Right lobe of liver (tissue), 6 donors: Measurements from ENCODE around the gene GPRIN3. TPM values are rescaled to one million over a fixed set of nuclear protein-coding genes. Genes with fewer than 3 reads are reported as not detected.

Source experiments
- ATAC-seq, 4 donors: fragments of 200-7000 bp; cut with Tn5 transposase; one replicate each; pipeline ENCODE4 v1.9.1; 2020; ENCODE audit warnings: mild to moderate bottlenecking in 4 of 4, moderate library complexity in 4 of 4
- DNase-seq, 3 donors: peaks; one replicate each; pipeline ENCODE4 v3.0.0-alpha.2; 2020
- H3K27ac ChIP-seq, 3 donors: fragments of 200-600 bp; one replicate each; pipeline ENCODE4 v1.8.0; 2022
- H3K27me3 ChIP-seq, 2 donors: fragments of 200-600 bp; one replicate each; pipeline ENCODE4 v1.8.0; 2022
- H3K36me3 ChIP-seq, 4 donors: fragments of 200-600 bp; sonication (generic) in 1 of 4; one replicate each; pipeline versions ENCODE4 v1.5.1 to v1.8.0; 2017 to 2022; ENCODE audit warnings: control low read depth in 1 of 4
- H3K4me1 ChIP-seq, 4 donors: fragments of 200-600 bp; sonication (generic) in 1 of 4; one replicate each; pipeline versions ENCODE4 v1.5.1 to v1.8.0; 2017 to 2022; ENCODE audit warnings: control low read depth in 1 of 4
- H3K4me3 ChIP-seq, 3 donors: fragments of 200-600 bp; one replicate each; pipeline ENCODE4 v1.8.0; 2022
- H3K9me3 ChIP-seq, 4 donors: fragments of 200-600 bp; sonication (generic) in 1 of 4; one replicate each; pipeline versions ENCODE4 v1.5.1 to v1.8.0; 2017 to 2022; ENCODE audit warnings: control low read depth in 1 of 4
- POLR2A ChIP-seq: fragments of 450-650 bp; IDR thresholded peaks from one replicate; pipeline ENCODE4 v1.6.1; 2017; ENCODE audit warnings: antibody characterized with exemption, mild to moderate bottlenecking
- WGBS: methylation state at CpG from one replicate; pipeline ENCODE4 v1.1.6; 2018; ENCODE audit warnings: low coverage, low lambda C conversion rate; ENCODE audit not compliant: insufficient coverage; ENCODE audit errors: missing lambda C conversion rate; 5-methylcytosine and 5-hydroxymethylcytosine counted together
- intact Hi-C, 2 donors: fragments of 100-400 bp; cut with DNase I; formaldehyde crosslinking; loops; one replicate each; pipeline versions ENCODE4 v1.11.2 to v1.14.1; 2022
- total RNA-seq, 6 experiments: library from RNA; depleted of rRNA in 2 of 6; stranded (reverse); fragments of >200 nt in 2 of 6; fragmentation: NEBNext Ultra II Directional in 3 of 6; extraction: Animal tissue kit (Norgen Biotek cat#: 25700) in 3 of 6; gene quantifications; one replicate each; pipeline versions ENCODE4 v1.1.0 to v1.2.4, GENCODE V29; 2016 to 2023
- TF ChIP-seq, protein P1 (sequence below), 4 donors: fragments of 200-600 bp in 3 of 4; fragments of 450-650 bp in 1 of 4; IDR thresholded peaks; one replicate each; pipeline versions ENCODE4 v1.5.1 to v1.8.0; 2016 to 2022; ENCODE audit warnings: antibody characterized with exemption in 4 of 4, mild to moderate bottlenecking in 2 of 4
- donor health status: DM: no; HTN: yes; CAD: no.
- donor health status: DM: no; HTN: no; CAD: no.
- donor health status: DM: no; HTN: no; CAD: no.
- donor health status: DM: no; HTN: yes; CAD: no.
- donor health status: DM: no; HTN: yes; CAD: no.

GPRIN3 gene
- total RNA-seq, 6 experiments from 2014 or later, result 0.29 to 7.9 (median 3.9) TPM

DNA sequence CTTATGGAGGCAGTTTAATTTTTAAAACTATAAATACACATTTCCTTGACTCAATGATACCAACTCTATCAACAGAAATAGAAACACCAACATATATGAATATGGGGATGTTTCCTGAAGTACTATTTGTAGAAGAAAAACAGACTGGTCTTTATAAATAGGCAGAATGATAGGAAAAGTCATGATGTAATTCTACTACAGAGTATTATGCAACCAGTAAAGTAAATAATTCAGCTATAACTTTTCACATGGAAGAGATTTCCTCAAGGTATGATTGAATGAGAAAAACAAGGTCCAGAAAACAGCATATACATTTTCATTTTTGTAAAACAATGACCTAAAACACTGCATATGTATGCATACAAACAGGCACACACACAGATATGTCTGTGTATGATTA lies 56.2 kb downstream of the GPRIN3 start:
- Histone ChIP-seq H3K4me1 (peaks cover 0 to 6% (median 0%) of the 10 kb centered on the region in 4 donors), H3K27ac (no peak overlapping the region), H3K27me3 (no peaks in the 10 kb centered on the region), H3K4me3 (no peak overlapping the region), H3K9me3 (no peaks in the 10 kb centered on the region), H3K36me3 (no peaks in the 10 kb centered on the region)
- TF ChIP-seq, protein P1, sequence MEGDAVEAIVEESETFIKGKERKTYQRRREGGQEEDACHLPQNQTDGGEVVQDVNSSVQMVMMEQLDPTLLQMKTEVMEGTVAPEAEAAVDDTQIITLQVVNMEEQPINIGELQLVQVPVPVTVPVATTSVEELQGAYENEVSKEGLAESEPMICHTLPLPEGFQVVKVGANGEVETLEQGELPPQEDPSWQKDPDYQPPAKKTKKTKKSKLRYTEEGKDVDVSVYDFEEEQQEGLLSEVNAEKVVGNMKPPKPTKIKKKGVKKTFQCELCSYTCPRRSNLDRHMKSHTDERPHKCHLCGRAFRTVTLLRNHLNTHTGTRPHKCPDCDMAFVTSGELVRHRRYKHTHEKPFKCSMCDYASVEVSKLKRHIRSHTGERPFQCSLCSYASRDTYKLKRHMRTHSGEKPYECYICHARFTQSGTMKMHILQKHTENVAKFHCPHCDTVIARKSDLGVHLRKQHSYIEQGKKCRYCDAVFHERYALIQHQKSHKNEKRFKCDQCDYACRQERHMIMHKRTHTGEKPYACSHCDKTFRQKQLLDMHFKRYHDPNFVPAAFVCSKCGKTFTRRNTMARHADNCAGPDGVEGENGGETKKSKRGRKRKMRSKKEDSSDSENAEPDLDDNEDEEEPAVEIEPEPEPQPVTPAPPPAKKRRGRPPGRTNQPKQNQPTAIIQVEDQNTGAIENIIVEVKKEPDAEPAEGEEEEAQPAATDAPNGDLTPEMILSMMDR (IDR thresholded peaks at IDR 0.05), result no peak
- TF ChIP-seq POLR2A, result no peak
- DNase-seq, result no peak
- peak in 3 of 4 donors; percentile 46 to 55 (median 49) for ATAC-seq
- intact Hi-C loops, result loop anchor here in 1 of 2 donors (10.0 kb wide), 1 partner anchor 183 kb away; no protein-coding TSS in a partner anchor

DNA sequence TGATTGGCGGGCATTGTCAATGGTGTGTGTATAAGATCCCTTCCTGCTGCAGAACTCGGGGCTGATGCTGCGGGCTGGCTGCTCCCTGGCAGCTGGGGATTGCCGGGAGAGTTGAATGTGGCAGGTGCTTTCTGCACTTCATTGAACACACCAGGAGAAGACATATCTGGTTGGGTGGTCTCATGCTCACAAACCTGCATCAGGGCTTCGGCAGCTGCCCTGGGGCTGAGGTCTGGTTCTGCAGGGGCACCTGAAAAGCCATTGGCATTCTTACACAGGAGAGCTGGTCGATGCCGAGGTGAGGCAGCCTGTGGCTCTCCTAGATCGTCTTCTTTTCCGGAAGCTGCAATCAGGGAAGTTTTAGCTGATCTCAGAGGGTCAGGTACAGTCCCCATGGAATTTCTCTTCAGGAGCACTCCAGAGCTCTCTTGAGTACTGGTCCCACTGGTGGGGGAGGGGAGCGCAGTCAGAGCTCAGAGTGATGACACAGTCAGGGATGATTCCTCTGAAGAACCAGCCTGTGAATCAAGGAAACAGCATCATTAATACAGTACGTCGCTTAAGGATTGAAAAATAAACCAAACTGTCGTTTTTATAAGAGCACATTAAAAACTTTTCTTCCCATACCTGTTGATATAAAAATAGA lies 57.8 kb downstream of the GPRIN3 start:
- H3K27ac ChIP-seq, result no peak overlapping the region
- no peaks in the 10 kb centered on the region for H3K36me3 ChIP-seq
- peaks cover 0 to 6% (median 0%) of the 10 kb centered on the region in 4 donors for H3K4me1 ChIP-seq
- no peak for ATAC-seq
- intact Hi-C loops, result loop anchor here in 1 of 2 donors (10.0 kb wide), 1 partner anchor 185 kb away; no protein-coding TSS in a partner anchor
- TF ChIP-seq, protein P1 (IDR thresholded peaks at IDR 0.05), result no peak
- no peak for TF ChIP-seq POLR2A
- H3K9me3 ChIP-seq, result no peaks in the 10 kb centered on the region
- no peak overlapping the region for H3K4me3 ChIP-seq
- 82% methylated on average over 5 of the region's 13 CpGs for WGBS
- no peaks in the 10 kb centered on the region for H3K27me3 ChIP-seq
- no peak for DNase-seq

DNA sequence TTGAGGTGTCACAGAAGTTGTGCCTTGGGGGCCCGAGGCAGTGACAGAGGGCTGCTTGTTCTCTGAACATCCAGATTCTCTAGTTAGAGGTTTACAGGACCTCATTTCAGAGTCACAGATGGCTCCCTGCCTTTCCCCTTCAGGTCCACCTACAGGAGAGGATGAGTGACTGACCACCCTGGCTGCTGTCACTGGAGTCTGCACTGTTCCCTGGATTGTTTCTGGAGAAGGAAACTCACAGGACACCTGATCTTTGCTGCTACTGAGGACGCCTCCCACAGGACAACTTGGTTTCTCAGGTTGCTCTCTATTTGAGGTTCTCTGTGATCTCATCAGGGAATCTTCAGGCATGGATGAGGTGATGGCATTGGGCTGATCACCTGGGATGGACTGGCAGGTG lies 58.3 kb downstream of the GPRIN3 start:
- ATAC-seq (no peak), DNase-seq (no peak)
- no peaks in the 10 kb centered on the region for H3K36me3 ChIP-seq
- TF ChIP-seq, protein P1 (IDR thresholded peaks at IDR 0.05), result no peak
- no peak for TF ChIP-seq POLR2A
- no peak overlapping the region for H3K4me3 ChIP-seq
- intact Hi-C loops, result no loop called here
- no peaks in the 10 kb centered on the region for H3K27me3 ChIP-seq
- 83% methylated on average over 1 of the region's 2 CpGs for WGBS
- H3K27ac ChIP-seq, result no peak overlapping the region
- H3K9me3 ChIP-seq, result no peaks in the 10 kb centered on the region
- peaks cover 0 to 6% (median 0%) of the 10 kb centered on the region in 4 donors for H3K4me1 ChIP-seq

DNA sequence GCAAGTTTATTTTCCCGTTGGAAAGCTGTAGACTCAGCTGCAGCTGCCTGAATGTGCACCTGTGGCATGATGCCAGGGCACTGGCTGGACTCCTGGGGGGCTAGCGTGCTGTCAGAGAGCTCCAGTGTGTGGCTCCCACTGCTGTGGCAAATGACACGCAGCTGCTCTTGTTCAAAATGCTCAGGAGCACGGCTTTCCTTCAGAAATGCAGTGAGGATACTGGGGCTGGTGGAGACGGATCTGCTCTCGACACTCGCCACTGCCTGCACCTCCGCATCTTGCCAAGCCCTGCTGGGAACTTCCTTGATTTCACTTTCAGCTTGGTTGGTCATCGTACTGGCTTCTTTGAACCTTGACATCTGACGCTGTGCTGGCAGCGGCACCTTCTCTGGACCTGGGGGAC lies 58.7 kb downstream of the GPRIN3 start:
- no peaks in the 10 kb centered on the region for H3K36me3 ChIP-seq
- TF ChIP-seq, protein P1 (IDR thresholded peaks at IDR 0.05), result no peak
- no peak for TF ChIP-seq POLR2A
- DNase-seq, result no peak
- no peak overlapping the region for H3K4me3 ChIP-seq
- no peak for ATAC-seq
- peaks cover 0 to 6% (median 0%) of the 10 kb centered on the region in 4 donors for H3K4me1 ChIP-seq
- H3K9me3 ChIP-seq, result no peaks in the 10 kb centered on the region
- intact Hi-C loops, result no loop called here
- WGBS, result no CpG with 5 or more reads among the region's 11 CpGs
- no peak overlapping the region for H3K27ac ChIP-seq
- no peaks in the 10 kb centered on the region for H3K27me3 ChIP-seq
